ENCODE measurements around the gene CHRM4.
"Not testable (repeated sequence)": the region's sequence is repeated elsewhere in the genome, so short reads cannot be mapped to it uniquely, and the experiment has no call there.

CHRM4 gene

GRCh38 chr11:46381819-46382645 is 9.5 kb downstream of the CHRM4 start:
- no peak for DNase-seq (ENCODE audit: low read depth)

- no peak for DNase-seq (ENCODE audit: low read depth)
Measured at GRCh38 chr11:46381048-46381818, 10.3 kb downstream of the CHRM4 start, which contains the start of gene MDK. TSS of gene MDK (plus strand) at chr11:46381669. CDS start at chr11:46382058, 389 bp downstream.

GRCh38 chr11:46380340-46381047 is 11.1 kb downstream of the CHRM4 start:
- peak; percentile 60 for DNase-seq (ENCODE audit: low read depth)

- DNase-seq (ENCODE audit: low read depth): not testable (repeated sequence)
Measured at GRCh38 chr11:46379482-46380293, 11.9 kb downstream of the CHRM4 start.

DNA sequence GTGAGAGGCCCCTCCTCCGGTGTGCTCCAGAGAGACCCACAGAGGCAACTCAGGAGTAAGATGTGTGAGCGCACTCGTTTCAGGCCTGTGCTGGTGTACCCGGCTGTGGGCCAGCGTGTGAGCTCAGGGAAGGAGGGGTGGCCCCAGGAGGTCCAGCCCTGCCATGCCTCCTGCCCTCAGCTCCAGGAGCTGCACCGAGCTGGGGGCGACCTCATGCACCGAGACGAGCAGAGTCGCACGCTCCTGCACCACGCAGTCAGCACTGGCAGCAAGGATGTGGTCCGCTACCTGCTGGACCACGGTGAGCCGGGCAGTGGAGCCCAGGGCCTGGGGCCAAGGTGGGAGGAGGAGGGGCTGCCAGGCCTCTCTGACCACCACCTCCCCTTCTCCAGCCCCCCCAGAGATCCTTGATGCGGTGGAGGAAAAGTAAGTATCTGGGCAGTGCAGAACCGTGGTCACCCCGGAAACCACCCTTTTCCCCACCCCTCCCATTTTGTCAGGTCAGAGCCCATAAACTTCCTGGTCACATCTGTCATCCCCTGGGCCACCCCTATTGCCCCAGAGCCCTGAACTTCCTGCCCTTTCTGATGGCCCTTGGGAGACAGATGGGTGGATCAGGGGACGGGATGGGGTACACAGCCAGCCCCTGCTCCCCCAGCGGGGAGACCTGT is 12.6 kb downstream of the CHRM4 start:
- DNase-seq (ENCODE audit: low read depth): no peak

DNA sequence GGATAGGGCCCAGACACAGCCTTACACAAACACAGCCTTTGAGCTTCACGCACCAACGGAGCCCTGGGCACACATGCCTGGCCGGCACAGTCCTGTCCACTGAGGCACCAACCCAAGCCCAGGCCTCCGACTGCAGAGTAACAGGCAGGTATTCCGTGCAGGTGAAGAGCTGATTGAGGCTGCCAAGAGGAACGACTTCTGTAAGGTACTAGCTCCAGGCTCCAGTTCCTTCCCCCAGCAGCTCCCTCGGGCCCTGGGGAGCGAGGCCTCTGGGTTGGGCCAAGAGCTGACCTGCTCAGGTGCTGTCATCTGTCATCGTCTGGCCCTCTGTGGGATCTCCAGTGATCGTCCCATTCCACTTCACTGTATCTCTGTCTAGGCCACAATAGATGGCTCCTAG is 13.3 kb downstream of the CHRM4 start:
- no peak for DNase-seq (ENCODE audit: low read depth)

DNA sequence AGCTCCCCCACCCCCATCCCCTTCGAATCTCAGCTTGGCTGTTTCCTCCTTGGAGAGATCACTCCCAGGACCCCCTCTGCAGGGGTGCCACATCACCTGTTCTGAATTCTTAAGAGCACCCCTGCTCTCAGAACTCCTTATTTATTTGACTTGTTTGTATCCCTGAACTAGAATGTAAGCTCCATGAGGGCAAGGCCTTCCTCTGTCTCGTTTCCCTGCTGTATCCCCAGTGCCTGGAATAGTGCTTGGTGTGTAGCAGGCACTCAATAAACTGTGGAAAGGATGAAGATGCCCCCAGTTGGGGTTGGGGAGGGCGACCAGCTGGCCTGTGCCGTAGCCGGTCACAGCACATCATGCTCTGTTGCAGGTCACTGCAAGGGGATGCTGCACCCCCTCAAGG is 13.7 kb downstream of the CHRM4 start:
- no peak for DNase-seq (ENCODE audit: low read depth)

GRCh38 chr11:46377290-46377689 is 14.3 kb downstream of the CHRM4 start:
- DNase-seq (ENCODE audit: low read depth): no peak

DNA sequence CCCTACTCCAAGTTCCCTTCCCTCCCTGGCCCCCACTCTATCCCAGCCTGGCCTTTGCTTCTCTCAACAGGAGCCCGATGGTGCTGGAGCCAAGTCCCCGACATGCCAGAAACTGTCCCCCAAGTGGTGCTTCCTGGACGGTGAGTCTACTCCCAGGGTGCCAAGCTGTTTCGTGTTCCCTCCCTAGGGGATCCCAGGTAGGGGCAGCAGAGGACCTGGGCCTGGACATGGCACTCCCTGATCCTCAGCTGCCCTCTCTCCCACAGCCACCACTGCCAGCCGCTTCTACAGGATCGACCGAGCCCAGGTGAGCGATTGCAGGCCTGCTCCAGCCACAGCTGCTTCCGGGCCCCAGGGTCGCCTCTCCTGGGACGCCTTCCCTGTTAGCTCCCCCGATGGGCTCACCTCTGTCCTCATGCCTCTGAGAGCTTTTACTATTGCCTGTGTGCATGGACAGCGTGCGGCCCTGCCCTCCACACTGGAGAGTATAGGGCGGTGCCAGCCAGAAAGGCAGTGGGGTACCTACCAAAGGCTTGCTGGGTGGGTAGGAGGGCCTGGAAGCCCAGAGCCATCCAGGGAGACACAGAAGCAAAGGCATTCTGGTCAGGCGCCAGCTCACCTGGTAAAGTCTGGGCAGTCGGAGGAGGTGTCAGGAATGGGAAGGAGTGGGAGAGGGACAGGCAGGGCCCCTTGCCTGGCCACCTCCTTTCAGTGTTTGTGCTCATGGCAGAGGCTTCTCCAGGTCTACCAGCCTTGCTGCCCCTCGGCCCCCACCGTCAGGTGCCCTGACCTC is 15.1 kb downstream of the CHRM4 start:
- no peak for DNase-seq (ENCODE audit: low read depth)

DNA sequence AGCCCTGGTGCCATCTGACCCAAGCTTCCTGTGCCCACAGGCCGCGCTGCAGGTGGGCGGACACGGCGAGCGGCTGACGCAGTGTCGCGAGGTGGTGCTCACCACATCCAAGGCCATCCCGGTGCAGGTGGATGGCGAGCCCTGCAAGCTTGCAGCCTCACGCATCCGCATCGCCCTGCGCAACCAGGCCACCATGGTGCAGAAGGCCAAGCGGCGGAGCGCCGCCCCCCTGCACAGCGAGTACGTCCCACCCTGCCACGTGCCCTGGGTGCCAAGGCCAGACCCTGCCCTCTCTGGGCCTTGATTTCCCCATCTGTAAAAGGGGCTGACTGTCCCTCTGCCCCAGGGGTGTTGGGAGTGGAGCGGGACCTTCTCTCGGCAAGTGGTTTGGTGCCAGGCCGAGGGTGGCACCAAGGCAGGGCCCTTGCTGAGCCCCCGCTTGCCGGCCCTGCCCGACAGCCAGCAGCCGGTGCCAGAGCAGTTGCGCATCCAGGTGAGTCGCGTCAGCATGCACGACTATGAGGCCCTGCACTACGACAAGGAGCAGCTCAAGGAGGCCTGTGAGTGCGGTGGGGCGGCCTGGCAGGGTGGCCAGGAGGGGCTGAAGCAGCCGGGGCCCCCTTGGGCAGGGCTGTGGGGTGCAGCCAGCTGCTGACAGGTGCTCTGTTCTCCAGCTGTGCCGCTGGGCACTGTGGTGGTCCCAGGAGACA is 16.0 kb downstream of the CHRM4 start:
- DNase-seq (ENCODE audit: low read depth): no peak

- no peak for DNase-seq (ENCODE audit: low read depth)
Measured at GRCh38 chr11:46374815-46375214, 16.8 kb downstream of the CHRM4 start.

DNA sequence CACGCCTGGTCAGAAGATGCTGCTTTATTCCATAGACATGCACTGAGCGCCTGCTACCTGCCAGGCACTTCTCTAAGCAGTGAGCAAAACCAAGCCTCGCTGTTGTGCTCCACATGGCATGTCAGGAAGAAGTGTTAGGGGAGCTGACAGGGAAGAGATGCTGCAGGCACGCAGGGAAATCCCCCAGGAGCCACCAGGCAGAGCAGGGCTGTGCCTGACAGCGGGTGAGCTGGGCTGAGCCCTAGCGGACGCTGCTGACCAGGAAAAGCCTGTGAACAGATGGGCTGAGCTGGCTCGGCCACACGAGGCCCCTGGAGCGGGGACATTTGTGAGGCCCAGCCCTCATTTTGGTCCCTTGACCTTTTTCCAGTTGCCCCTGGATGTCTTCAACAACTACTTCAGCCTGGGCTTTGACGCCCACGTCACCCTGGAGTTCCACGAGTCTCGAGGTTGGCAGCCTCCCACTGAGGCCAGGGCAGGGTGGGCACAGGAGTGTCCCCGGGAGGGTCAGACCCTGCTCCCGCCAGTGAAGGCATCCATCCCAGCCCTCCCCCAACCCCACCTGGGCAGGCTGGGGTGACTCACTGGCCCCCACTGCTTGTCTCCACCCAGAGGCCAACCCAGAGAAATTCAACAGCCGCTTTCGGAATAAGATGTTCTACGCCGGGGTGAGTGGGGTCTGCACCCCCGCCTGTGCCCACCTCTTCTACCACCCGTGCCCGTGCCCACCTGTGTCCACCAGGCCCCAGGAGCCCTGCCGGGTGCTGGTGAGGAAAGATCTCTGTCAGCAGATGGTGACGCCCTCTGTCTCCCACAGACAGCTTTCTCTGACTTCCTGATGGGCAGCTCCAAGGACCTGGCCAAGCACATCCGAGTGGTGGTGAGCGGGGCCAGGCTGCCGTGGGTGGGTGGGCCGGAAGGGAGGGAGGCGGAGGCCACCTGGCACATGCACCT is 17.5 kb downstream of the CHRM4 start:
- DNase-seq (ENCODE audit: low read depth): no peak

- DNase-seq (ENCODE audit: low read depth): not testable (repeated sequence)
Measured at GRCh38 chr11:46372501-46372900, 19.1 kb downstream of the CHRM4 start.

DNA sequence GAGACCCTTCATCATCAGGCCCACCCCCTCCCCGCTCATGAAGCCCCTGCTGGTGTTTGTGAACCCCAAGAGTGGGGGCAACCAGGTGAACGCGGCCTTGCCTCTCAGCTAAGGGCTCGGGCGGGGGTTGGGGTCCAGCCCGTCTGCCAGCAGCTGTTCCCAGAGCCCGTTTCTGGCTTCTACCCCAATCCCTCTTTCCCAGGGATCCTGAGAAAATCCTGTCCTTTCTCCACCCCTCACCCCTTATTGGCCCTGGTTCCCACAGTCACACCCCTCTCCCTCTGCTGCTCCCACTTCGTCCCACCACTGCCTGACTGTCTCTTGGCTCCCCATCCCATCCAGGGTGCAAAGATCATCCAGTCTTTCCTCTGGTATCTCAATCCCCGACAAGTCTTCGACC is 19.5 kb downstream of the CHRM4 start:
- DNase-seq (ENCODE audit: low read depth): no peak

GRCh38 chr11:46371262-46371661 is 20.3 kb downstream of the CHRM4 start:
- DNase-seq (ENCODE audit: low read depth): not testable (repeated sequence)

DNA sequence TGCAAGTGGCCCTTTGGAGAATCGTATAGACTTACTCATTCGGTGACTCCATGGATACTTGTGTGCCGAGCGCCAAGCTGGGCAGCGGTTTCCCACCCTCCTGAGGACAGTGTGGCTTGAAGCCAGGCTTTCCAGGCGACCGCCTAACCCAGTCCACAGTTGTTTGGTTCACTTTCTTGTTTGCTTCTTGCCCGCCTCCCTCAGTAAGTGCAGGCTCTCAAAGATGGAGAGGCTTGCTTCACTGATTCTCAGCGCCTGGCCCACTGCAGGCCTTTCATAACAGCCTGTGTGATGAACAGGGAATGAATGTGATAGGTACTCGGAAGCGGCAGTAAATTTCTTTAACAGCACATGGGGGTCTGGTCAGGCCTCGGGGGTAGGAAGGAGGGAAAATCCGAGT is 21.3 kb downstream of the CHRM4 start:
- DNase-seq (ENCODE audit: low read depth): no peak

GRCh38 chr11:46369458-46370152 is 22.0 kb downstream of the CHRM4 start:
- DNase-seq (ENCODE audit: low read depth): no peak

DNA sequence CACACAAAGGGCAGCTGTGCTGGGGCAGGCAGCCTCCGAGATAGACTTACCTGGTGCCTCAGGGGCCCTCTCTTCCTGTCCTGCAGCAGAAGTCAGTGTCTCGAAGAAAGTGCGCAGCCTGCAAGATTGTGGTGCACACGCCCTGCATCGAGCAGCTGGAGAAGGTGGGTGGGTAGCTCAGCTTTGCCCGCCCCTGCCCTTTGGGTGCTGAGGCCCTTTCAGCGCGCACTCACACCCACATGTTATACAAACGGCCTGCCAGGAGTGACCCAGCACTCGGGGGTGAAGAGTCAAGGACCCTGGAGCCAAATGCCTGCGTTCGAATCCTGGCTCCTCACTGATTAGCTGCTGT is 23.7 kb downstream of the CHRM4 start:
- DNase-seq (ENCODE audit: low read depth): no peak
